ENCODE measurements around the gene LGR5. TPM values are rescaled to one million over a fixed set of nuclear protein-coding genes. Genes with fewer than 3 reads are reported as not detected.

The LGR5 gene
- polyA plus RNA-seq, 1 donor (not counting 4 experiments of a cell fraction or from before 2014, with no cell fraction given) = 0.05 TPM

DNA sequence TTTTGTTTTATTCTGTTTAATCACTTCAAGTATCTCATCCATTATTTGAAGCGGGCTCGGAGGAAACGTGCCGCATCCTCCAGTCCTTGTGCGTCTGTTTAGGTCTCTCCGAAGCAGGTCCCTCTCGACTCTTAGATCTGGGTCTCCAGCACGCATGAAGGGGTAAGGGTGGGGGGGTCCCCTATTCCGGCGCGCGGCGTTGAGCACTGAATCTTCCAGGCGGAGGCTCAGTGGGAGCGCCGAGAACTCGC, 311 bp upstream of the LGR5 start:
- Histone ChIP-seq H3K36me3 (ENCODE audit: control insufficient read depth in 2 of 2, extremely low read depth in 1 of 2, insufficient read depth in 2 of 2, low read length in 2 of 2) (no peaks in the 10 kb centered on the region), H3K4me1 (ENCODE audit: control insufficient read depth, extremely low read depth, insufficient read depth, low read length) (peaks cover 14% of the 10 kb centered on the region), H3K9ac (ENCODE audit: control insufficient read depth, extremely low read depth, insufficient read depth, low read length) (no peak overlapping the region), H3K27me3 (ENCODE audit: control insufficient read depth, extremely low read depth, insufficient read depth, low read length) (peaks cover 57% of the 10 kb centered on the region), H3K9me3 (ENCODE audit: control insufficient read depth, low read depth, low read length) (no peaks in the 10 kb centered on the region), H3K79me2 (ENCODE audit: control insufficient read depth, insufficient read depth, low read length) (no peaks in the 10 kb centered on the region), H2AFZ (ENCODE audit: control insufficient read depth, low read length) (no peak overlapping the region), H3K27ac (ENCODE audit: control insufficient read depth, insufficient read depth, low read length) (no peak overlapping the region), H3K4me2 (ENCODE audit: control insufficient read depth, extremely low read depth, insufficient read depth, low read depth, low read length) (peak overlapping the region; percentile 62), H3K9me1 (ENCODE audit: control insufficient read depth, extremely low read depth, insufficient read depth, low read length) (no peaks in the 10 kb centered on the region), H3K4me3 (ENCODE audit: control insufficient read depth in 2 of 3, extremely low read depth in 1 of 3, insufficient read depth in 2 of 3, low read depth in 1 of 3, low read length in 3 of 3) (peak overlapping the region in 1 of 3 experiments; percentile 50), H4K20me1 (ENCODE audit: control insufficient read depth, extremely low read depth, insufficient read depth, low read length) (no peaks in the 10 kb centered on the region)
- DNase-seq (ENCODE audit: low read depth, low spot score) (no peak), FAIRE-seq (no peak)
- TF ChIP-seq, protein P1, sequence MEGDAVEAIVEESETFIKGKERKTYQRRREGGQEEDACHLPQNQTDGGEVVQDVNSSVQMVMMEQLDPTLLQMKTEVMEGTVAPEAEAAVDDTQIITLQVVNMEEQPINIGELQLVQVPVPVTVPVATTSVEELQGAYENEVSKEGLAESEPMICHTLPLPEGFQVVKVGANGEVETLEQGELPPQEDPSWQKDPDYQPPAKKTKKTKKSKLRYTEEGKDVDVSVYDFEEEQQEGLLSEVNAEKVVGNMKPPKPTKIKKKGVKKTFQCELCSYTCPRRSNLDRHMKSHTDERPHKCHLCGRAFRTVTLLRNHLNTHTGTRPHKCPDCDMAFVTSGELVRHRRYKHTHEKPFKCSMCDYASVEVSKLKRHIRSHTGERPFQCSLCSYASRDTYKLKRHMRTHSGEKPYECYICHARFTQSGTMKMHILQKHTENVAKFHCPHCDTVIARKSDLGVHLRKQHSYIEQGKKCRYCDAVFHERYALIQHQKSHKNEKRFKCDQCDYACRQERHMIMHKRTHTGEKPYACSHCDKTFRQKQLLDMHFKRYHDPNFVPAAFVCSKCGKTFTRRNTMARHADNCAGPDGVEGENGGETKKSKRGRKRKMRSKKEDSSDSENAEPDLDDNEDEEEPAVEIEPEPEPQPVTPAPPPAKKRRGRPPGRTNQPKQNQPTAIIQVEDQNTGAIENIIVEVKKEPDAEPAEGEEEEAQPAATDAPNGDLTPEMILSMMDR (optimal IDR thresholded peaks at IDR 0.05 in 1 of 3, IDR thresholded peaks at IDR 0.05 in 1 of 3, conservative IDR thresholded peaks at IDR 0.05 in 1 of 3; ENCODE audit: extremely low read depth in 1 of 3, insufficient read depth in 2 of 3, low read length in 3 of 3) = no peak
- no peak for TF ChIP-seq EZH2 (IDR thresholded peaks at IDR 0.05; ENCODE audit: low read length)
- dilution Hi-C loops (cut with MboI; ENCODE audit: extremely low pct_ligation_motif_present, low sequenced_read_pairs) = no loop called here

- no peak for DNase-seq (ENCODE audit: low read depth, low spot score)
- no peaks in the 10 kb centered on the region for H3K9me1 ChIP-seq (ENCODE audit: control insufficient read depth, extremely low read depth, insufficient read depth, low read length)
- no peaks in the 10 kb centered on the region for H3K9me3 ChIP-seq (ENCODE audit: control insufficient read depth, low read depth, low read length)
- peaks cover 57% of the 10 kb centered on the region for H3K27me3 ChIP-seq (ENCODE audit: control insufficient read depth, extremely low read depth, insufficient read depth, low read length)
- FAIRE-seq = no peak
- peak overlapping the region in 2 of 3 experiments; percentile 20 to 29 for H3K4me3 ChIP-seq (ENCODE audit: control insufficient read depth in 2 of 3, extremely low read depth in 1 of 3, insufficient read depth in 2 of 3, low read depth in 1 of 3, low read length in 3 of 3)
- no peak overlapping the region for H3K27ac ChIP-seq (ENCODE audit: control insufficient read depth, insufficient read depth, low read length)
- peak; percentile 73 for TF ChIP-seq EZH2 (IDR thresholded peaks at IDR 0.05; ENCODE audit: low read length)
- TF ChIP-seq, protein P1 (optimal IDR thresholded peaks at IDR 0.05 in 1 of 3, IDR thresholded peaks at IDR 0.05 in 1 of 3, conservative IDR thresholded peaks at IDR 0.05 in 1 of 3; ENCODE audit: extremely low read depth in 1 of 3, insufficient read depth in 2 of 3, low read length in 3 of 3) = no peak
- no peaks in the 10 kb centered on the region for H3K79me2 ChIP-seq (ENCODE audit: control insufficient read depth, insufficient read depth, low read length)
- no peak overlapping the region for H3K9ac ChIP-seq (ENCODE audit: control insufficient read depth, extremely low read depth, insufficient read depth, low read length)
- peaks cover 14% of the 10 kb centered on the region for H3K4me1 ChIP-seq (ENCODE audit: control insufficient read depth, extremely low read depth, insufficient read depth, low read length)
- H3K36me3 ChIP-seq (ENCODE audit: control insufficient read depth in 2 of 2, extremely low read depth in 1 of 2, insufficient read depth in 2 of 2, low read length in 2 of 2) = no peaks in the 10 kb centered on the region
- dilution Hi-C loops (cut with MboI; ENCODE audit: extremely low pct_ligation_motif_present, low sequenced_read_pairs) = no loop called here
- no peak overlapping the region for H2AFZ ChIP-seq (ENCODE audit: control insufficient read depth, low read length)
- H3K4me2 ChIP-seq (ENCODE audit: control insufficient read depth, extremely low read depth, insufficient read depth, low read depth, low read length) = peak overlapping the region; percentile 62
- no peaks in the 10 kb centered on the region for H4K20me1 ChIP-seq (ENCODE audit: control insufficient read depth, extremely low read depth, insufficient read depth, low read length)
Measured at GRCh38 chr12:71440345-71440762, 756 bp downstream of the LGR5 start.
